HT-29 (cell line): ENCODE measurements around the gene HRH3. TPM values are rescaled to one million over a fixed set of nuclear protein-coding genes. Genes with fewer than 3 reads are reported as not detected.
A peak's percentile ranks its signal among the peaks of the same experiment; 100 is the strongest.

Source experiments
- DNase-seq: peaks from one replicate; pipeline ENCODE4 v3.0.0-alpha.2; 2015; ENCODE audit warnings: low spot score
- total RNA-seq: library from RNA; depleted of rRNA; stranded (reverse); fragments of >200 nt; shearing (Covaris generic); gene quantifications from 2 replicates; pipeline ENCODE4 v1.2.3, GENCODE V29; 2014; rRNA removed

The HRH3 gene
- not detected in 2 replicates for total RNA-seq

DNA sequence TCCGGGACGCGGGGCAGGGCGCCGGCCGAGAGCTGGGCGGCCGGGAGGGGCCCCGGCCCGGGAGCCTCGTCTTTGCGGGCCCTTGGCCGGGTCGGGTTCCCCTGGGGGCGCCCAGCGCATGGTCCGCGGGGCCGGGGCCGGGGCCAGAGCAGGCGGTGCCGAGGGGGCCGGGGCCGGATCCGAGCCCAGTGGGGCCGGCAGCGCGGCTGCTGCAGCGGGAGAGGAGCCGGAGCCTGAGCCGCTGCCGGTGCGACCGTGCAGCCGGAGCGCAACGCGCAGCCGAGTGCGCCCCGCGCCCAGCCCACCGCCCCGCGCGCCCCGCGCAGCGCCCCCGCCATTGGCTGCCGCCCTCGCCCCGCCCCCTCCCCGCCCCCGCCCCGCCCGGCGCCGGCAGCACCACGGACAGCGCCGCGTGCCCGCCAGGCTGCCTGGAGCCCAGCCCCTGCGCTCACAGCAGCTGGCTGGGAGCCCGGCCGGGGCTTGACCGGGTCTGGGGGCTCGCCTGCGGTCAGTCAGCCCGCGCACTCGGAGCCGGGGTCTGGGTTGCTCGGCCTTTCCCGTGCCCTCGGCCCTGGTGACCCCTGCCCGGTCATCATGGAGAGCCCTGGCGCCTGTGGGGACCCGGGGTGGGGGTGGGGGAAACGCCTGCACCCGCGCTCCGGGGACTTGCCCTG is at the start of gene HRH3:
HRH3 (minus strand) TSS at position 287 of the 674 bp plus-strand sequence. CDS start 308 bp downstream, outside the sequence.
- DNase-seq = no peak

DNA sequence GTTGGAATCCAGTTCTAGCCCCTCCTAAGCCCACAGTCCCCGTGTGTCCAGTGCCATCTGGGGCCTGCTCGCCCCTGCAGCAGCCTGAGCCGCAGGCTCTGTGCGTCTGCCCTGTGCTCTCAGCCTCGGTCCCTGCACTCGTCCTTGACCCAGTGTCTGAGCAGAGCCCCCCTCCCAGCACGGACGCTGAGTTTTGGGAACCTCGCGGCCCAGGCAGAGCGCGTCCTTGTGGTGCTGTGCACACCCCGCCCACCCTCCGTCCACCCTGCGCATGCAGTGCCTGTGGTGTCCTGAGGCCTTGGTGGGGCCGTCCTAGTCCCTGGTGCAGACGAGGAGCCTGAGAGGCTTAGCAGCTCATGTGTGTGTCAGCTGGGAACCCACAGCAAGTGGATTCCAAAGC is 49.8 kb upstream of the HRH3 start:
- no peak for DNase-seq

- no peak for DNase-seq
These were observed 49.3 kb upstream of the HRH3 start for GRCh38 chr20:62269378-62269777.

- DNase-seq = no peak
These were observed 48.3 kb upstream of the HRH3 start for GRCh38 chr20:62268228-62268900.

- DNase-seq = no peak
These were observed 47.5 kb upstream of the HRH3 start for GRCh38 chr20:62267543-62267942.

DNA sequence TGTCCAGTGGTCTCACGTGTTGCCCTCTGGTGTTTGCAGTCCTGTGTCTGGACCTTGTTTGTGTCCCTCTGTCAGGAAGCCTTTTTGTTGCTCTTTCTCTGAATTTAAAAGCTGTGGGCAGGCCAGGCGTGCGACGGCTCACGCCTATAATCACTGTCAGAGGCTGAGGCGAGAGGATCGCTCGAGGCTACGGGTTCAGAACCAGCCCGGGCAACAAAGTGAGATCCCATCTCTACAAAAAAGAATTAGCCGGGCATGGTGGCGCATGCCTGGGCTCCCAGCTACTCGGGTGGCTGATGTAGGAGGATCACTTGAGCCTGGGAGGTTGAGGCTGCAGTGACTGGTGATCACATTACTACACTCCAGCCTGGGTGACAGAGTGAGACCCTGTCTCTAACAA is 46.8 kb upstream of the HRH3 start:
- no peak for DNase-seq

GRCh38 chr20:62266340-62266739 is 46.3 kb upstream of the HRH3 start:
- DNase-seq = peak; percentile 14

- no peak for DNase-seq
These were observed 45.3 kb upstream of the HRH3 start for GRCh38 chr20:62265365-62265764.

DNA sequence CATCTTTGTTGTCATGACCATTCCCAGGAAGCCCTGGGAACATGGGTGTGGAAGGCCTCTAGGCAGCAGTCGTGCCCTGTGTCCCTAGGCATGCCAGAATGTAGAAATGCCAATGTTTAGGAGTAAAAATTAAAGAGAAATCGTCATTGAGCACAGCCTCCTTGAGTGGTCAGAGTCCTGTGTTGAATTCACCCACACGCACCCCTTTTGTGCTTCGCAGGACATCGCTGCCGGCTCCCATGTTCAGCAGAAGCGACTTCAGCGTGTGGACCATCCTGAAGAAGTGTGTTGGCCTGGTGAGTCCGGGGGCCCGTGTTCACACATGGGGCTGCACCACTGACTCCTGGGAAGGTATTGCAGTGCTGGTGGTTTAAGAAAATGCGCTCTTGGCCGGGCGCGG is 43.3 kb upstream of the HRH3 start:
- DNase-seq = no peak

- DNase-seq = no peak
These were observed 42.0 kb upstream of the HRH3 start for GRCh38 chr20:62262064-62262463.

DNA sequence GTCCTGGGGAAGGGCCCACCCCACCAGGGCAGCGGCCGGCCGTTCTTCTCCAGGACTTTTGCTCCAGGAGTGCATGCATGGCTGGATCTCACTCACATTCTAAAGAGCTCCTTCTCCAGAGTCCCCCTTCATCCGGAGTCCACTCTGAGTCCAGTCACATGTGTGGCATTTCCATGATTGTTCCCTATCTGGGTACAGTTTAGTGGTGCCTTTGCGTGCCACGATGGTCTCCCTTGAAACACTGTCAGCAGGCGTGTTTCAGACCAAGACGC is 39.2 kb upstream of the HRH3 start:
- DNase-seq = no peak

DNA sequence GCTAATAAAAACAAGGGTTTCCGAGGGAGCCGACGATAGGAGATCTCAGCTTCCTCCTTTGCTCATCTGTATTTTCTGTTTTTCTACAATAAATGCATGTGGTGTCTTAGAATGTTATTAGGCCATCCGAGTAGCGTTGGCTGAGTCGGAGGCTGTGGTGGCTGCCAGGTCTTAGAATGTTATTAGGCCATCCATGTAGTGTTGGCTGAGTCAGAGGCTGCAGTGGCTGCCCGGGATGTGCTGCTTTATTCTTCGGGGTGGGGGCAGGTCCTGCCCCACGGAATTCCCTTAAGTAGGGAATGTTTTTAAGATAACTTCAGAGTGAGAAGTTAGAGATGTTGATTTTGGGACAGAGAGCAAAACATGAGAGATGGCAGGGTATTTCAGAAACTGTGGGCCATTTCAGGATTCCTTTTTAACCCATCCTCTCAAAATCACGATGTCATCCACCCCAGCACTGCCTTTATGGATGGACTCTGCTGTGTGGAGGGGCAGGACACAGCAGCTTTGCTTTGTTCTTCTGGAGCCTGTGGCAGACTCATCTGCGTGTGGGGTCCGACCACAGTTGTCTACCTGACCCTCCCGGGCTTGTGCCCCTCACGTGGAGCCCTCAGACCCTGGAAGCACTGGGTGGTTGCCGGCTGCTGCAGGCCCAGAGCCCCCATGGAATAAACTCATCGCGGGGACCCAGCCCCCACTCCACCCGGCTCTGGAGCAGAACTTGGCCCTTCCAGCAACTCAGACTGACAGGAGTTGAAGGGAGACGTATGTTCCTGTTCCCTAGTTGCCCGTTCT is 38.6 kb upstream of the HRH3 start:
- no peak for DNase-seq

- DNase-seq = no peak
These were observed 35.9 kb upstream of the HRH3 start for GRCh38 chr20:62255976-62256375.

DNA sequence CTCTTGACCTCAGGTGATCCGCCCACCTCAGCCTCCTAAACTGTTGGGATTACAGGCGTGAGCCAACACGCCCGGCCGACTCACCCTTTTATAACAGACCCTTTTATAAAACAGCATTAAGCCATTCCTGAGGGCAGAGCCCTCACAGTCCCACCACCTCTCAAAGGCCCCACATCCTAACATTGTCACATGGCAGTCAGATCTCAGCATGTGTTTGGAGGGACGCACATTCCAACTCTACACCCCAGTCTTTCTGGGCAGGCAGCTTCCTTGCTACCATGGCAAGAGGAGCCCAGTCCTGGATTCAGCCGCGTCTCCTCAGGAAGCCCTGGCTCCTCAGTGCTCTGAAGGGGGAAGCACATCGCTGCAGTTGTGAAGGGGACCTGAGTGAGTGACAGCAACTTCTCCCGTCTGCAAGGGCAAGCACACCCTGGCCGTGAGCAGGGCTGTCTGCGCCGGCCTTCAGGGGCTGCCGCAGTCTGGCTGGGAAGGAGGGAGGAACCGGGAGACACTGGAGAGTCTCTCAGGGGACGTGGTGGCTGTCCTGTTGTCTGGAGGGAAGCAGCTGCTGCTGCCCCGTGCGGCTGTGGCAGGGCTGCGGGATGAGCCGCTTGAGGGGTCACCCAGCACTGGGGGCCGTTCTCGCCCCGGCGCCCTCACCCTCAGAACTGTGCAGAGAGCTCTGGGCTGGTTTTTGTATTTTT is 34.1 kb upstream of the HRH3 start:
- no peak for DNase-seq

- no peak for DNase-seq
These were observed 33.3 kb upstream of the HRH3 start for GRCh38 chr20:62253398-62253797.

- no peak for DNase-seq
These were observed 32.4 kb upstream of the HRH3 start for GRCh38 chr20:62252342-62252966.

DNA sequence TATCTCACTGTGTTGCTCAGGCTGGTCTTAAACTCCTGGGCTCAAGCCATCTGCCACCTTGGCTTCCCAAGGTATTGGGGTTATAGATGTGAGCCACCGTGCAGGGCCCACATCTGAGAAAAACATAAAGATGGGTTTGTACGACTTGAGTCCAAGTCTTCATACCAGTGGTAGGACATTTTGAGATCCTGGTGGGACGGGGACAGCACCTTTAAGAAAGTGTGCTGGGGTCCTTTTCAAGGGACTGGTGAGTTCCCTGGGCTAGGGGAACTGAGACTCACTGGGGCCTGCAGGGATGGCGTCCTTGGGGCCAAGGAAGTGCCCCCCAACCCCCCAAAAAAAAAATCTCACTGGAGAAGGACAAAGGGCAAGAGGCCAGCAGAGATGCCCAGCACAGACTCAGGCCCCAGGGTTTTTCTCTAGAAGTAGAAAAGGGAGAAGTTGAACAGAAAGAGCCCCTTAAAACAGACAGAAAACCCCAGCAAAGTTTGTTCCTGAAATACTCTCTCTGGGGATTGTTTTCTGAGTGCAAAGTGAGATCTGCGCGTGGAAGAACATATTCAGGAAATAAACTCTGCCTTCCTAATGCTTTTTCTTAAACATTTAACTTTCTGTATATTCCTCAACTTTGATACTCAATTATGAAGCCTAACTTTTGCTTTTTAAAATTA is 28.9 kb upstream of the HRH3 start:
- DNase-seq = no peak

DNA sequence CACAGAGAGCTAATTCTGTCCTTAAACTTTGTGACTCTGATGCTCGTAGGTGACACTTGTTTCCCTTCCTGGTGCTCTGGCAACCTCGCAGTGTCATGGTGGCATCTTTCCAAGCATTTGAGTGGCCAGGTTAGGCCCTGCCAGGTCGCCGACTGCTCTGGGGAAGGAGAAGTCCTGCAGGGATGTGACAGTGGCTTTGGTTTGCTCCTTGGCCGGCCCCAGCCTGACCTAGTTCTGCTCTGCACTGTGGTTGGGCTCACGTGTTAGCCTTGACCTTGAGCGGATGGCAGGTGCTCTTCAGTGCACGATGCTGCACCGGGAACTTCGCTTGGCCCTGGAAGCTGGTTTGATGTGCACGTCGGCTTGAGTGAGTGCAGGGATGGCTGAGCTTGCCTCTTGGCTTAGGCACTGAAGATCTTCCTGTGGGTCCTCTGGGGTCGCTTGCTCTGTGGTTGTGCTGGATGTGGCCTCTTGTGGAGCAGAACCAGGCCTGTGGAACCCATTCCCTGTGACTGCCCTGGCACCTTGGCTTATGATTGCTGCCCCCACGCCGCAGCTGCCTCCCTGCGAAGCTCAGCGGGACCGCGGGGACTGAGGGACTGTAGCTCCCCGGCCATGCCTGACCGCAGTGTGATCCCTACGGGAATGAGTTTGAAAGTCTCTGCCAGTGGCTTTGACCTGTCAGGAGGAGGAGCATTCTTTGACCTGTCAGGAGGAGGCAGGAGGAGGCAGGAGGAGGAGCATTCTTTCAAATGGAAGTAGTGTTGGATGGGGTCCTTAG is 27.0 kb upstream of the HRH3 start:
- no peak for DNase-seq

- DNase-seq = no peak
These were observed 26.4 kb upstream of the HRH3 start for GRCh38 chr20:62246431-62246830.

DNA sequence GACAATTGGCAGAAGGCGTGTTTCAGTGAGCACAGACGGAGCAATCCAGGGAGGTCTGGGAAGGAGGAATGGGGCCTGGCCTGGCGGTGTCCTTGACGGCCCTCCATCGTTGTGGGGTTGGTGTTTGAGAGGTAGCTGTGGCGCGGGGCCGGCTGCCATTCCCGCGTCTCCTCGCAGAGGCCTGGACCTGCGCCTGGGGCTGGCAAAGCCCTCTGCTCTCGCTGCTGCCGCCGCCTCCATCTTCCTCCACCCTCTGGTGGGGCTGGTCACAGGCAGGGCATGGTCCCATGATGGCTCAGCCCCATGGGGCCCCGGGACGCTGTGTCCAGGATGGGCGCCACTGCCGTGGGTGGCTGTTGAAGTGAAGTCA is 25.8 kb upstream of the HRH3 start:
- no peak for DNase-seq
